ENCODE results near the gene TFEC. TPM values are rescaled to one million over a fixed set of nuclear protein-coding genes. Genes with fewer than 3 reads are reported as not detected.

Gene TFEC
- total and polyA plus RNA-seq, 2 experiments from 2014 or later: not detected

- TF ChIP-seq ETS1 (IDR thresholded peaks at IDR 0.05): no peak
- no peak for TF ChIP-seq NANOG (IDR thresholded peaks at IDR 0.05; ENCODE audit: borderline replicate concordance)
- TF ChIP-seq EZH2 (IDR thresholded peaks at IDR 0.05; ENCODE audit: low read depth, unreplicated experiment): no peak
- TF ChIP-seq REST (IDR thresholded peaks at IDR 0.05; ENCODE audit: unreplicated experiment): no peak
- no peak for TF ChIP-seq EZH2phosphoT487 (IDR thresholded peaks at IDR 0.05; ENCODE audit: unreplicated experiment)
These were observed 3.8 kb upstream of the TFEC start (continued) for GRCh38 chr7:116034411-116034810.

- Histone ChIP-seq H2AFZ (no peak overlapping the region), H3K4me2 (no peak overlapping the region), H4K20me1 (replicated peaks; ENCODE audit: insufficient read depth) (no peaks in the 10 kb centered on the region), H3K79me2 (replicated peaks; ENCODE audit: insufficient read depth) (no peaks in the 10 kb centered on the region), H3F3A (replicated peaks; ENCODE audit: low read depth) (no peaks in the 10 kb centered on the region), H3K27ac (ENCODE audit: low read depth) (no peak overlapping the region), H3K4me1 (ENCODE audit: insufficient read depth) (no peaks in the 10 kb centered on the region), H3K4me3 (no peak overlapping the region), H3K36me3 (ENCODE audit: insufficient read depth) (no peaks in the 10 kb centered on the region), H3K27me3 (ENCODE audit: insufficient read depth) (no peaks in the 10 kb centered on the region), H3K9me2 (ENCODE audit: insufficient read depth) (no peaks in the 10 kb centered on the region)
- H3K27me3 Mint-ChIP-seq (ENCODE audit: insufficient read depth, low read depth, poor library complexity): no peaks in the 10 kb centered on the region
- ATAC-seq (no peak), DNase-seq (ENCODE audit: low spot score) (no peak)
- no peaks in the 10 kb centered on the region for H3K9me3 Mint-ChIP-seq
- peaks cover 7% of the 10 kb centered on the region; the same call in 2 of the 3 replicates for H3K4me1 Mint-ChIP-seq
- no peak overlapping the region for H3K4me3 Mint-ChIP-seq
- no peaks in the 10 kb centered on the region for H3K36me3 Mint-ChIP-seq (ENCODE audit: low read depth)
- H3K27ac Mint-ChIP-seq: no peak overlapping the region
- TF ChIP-seq NANOG (IDR thresholded peaks at IDR 0.05; ENCODE audit: borderline replicate concordance): no peak
- TF ChIP-seq ZNF462 (CRISPR knock-in tag; IDR thresholded peaks at IDR 0.05): no peak
- TF ChIP-seq CTCF (conservative IDR thresholded peaks at IDR 0.05; ENCODE audit: low read depth in 2 of 2): no peak
- no peak for TF ChIP-seq STAT1 (IDR thresholded peaks at IDR 0.05; ENCODE audit: unreplicated experiment)
- no peak for TF ChIP-seq POLR2AphosphoS5 (IDR thresholded peaks at IDR 0.05; ENCODE audit: low read depth)
These were observed 2.3 kb upstream of the TFEC start for GRCh38 chr7:116032886-116033285.

Measured in GM23338 (cell line).